Measurements from ENCODE around the gene TMTC4. TPM values are rescaled to one million over a fixed set of nuclear protein-coding genes. Genes with fewer than 3 reads are reported as not detected.
"Not testable (repeated sequence)": the region's sequence is repeated elsewhere in the genome, so short reads cannot be mapped to it uniquely, and the experiment has no call there.

The TMTC4 gene
- total and polyA plus RNA-seq, 2 of the 4 experiments (the other 2 are of a cell fraction): 8.4 to 14.3 TPM

DNA sequence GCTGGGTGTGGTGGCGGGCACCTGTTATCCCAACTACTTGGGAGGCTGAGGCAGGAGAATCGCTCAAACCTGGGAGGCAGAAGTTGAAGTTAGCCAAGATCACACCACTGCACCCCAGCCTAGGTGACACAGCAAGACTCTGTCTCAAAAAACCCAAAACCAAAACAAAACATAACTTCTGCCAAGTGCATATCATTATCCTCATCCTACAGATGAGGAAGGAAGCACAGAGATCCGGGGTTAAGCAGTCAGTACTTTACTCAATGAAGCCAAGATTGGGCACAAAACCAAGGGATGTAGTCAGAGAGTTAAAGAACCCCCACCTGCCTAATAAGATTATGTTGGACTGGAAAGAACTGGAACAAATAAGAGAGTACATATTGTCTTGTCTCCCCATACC is 5.5 kb upstream of the TMTC4 start:
- Histone ChIP-seq H3K79me1 (ENCODE audit: low read depth in 1 of 2, low read length in 2 of 2) (no peaks in the 10 kb centered on the region), H2AK9ac (replicated peaks; ENCODE audit: low read depth, low read length, poor library complexity) (no peak overlapping the region), H3K27ac (ENCODE audit: insufficient read depth, low read length) (no peak overlapping the region), H3K9me1 (ENCODE audit: insufficient read depth, low read length) (peaks cover 4% of the 10 kb centered on the region; the same call in 1 of the 2 replicates), H2AK5ac (ENCODE audit: low read depth, low read length) (no peak overlapping the region), H2BK20ac (ENCODE audit: low read depth, low read length) (no peak overlapping the region), H3K4me3 (ENCODE audit: insufficient read depth, low read depth, low read length) (no peak overlapping the region), H2BK15ac (ENCODE audit: low read depth, low read length) (no peak overlapping the region), H4K20me1 (ENCODE audit: insufficient read depth, low read length) (no peaks in the 10 kb centered on the region), H3K23ac (ENCODE audit: low read depth, low read length) (no peak overlapping the region), H2AFZ (replicated peaks; ENCODE audit: low read length, poor library complexity) (no peak overlapping the region), H2BK120ac (ENCODE audit: low read depth, low read length) (no peak overlapping the region), H3K9me3 (ENCODE audit: control insufficient read depth, insufficient read depth, low read length) (no peaks in the 10 kb centered on the region), H3K36me3 (ENCODE audit: control insufficient read depth, insufficient read depth, low read length) (no peaks in the 10 kb centered on the region), H4K8ac (ENCODE audit: low read depth in 2 of 2, low read length in 2 of 2) (no peak overlapping the region), H3K4me1 (ENCODE audit: control insufficient read depth, insufficient read depth, low read length) (no peaks in the 10 kb centered on the region), H3K18ac (ENCODE audit: low read depth, low read length) (no peak overlapping the region), H3K4me2 (ENCODE audit: low read depth, low read length) (no peak overlapping the region), H3K56ac (ENCODE audit: extremely low read depth, insufficient read depth, low read length) (no peak overlapping the region), H3K4ac (ENCODE audit: low read depth, low read length) (no peak overlapping the region), H3K9ac (ENCODE audit: low read depth, low read length) (no peak overlapping the region), H4K5ac (ENCODE audit: low read depth, low read length) (no peak overlapping the region), H4K91ac (ENCODE audit: insufficient read depth, low read depth, low read length) (no peak overlapping the region), H3K14ac (replicated peaks; ENCODE audit: low read depth, low read length) (no peak overlapping the region), H3K27me3 (ENCODE audit: control insufficient read depth, insufficient read depth, low read length) (peaks cover 2% of the 10 kb centered on the region), H2BK5ac (ENCODE audit: low read depth, low read length, poor library complexity, severe bottlenecking) (no peak overlapping the region)
- dilution Hi-C loops (cut with HindIII; ENCODE audit: low sequenced_read_pairs, unreplicated experiment) (no loop called here), in situ Hi-C loops (cut with MboI; ENCODE audit: low sequenced_read_pairs) (no loop called here), intact Hi-C loops (cut with micrococcal nuclease) (no loop called here)
- POLR2A ChIA-PET (ENCODE audit: unreplicated experiment): no interaction called here
- CTCF ChIA-PET: no interaction called here
- ATAC-seq (ENCODE audit: low read depth): no peak
- TF ChIP-seq CHD1 (IDR thresholded peaks at IDR 0.05; ENCODE audit: low read depth, low read length): no peak
- TF ChIP-seq RAD21 (IDR thresholded peaks at IDR 0.05; ENCODE audit: low read length): no peak
- TF ChIP-seq MAZ (IDR thresholded peaks at IDR 0.05; ENCODE audit: borderline replicate concordance, low read depth, low read length): no peak
- TF ChIP-seq RFX5 (IDR thresholded peaks at IDR 0.05; ENCODE audit: low read depth, low read length): no peak
- no peak for TF ChIP-seq BHLHE40 (IDR thresholded peaks at IDR 0.05; ENCODE audit: low read depth, low read length)
- no peak for TF ChIP-seq MAFK (IDR thresholded peaks at IDR 0.05; ENCODE audit: low read depth, low read length)
- no CpG with 5 or more reads among the region's 3 CpGs for WGBS, 2 experiments (ENCODE audit: extremely low coverage in 2 of 2, insufficient read length in 1 of 2)
- BruUV-seq (replicated peaks): no TSS peak
- DNase-seq: no peak

GRCh38 chr13:100677128-100677527 is 2.5 kb upstream of the TMTC4 start:
- H2BK15ac ChIP-seq (ENCODE audit: low read depth, low read length); ATAC-seq (ENCODE audit: low read depth); H3K18ac ChIP-seq (ENCODE audit: low read depth, low read length); H4K8ac ChIP-seq (ENCODE audit: low read depth in 2 of 2, low read length in 2 of 2); DNase-seq; H3K14ac ChIP-seq (replicated peaks; ENCODE audit: low read depth, low read length); H3K4me1 ChIP-seq (ENCODE audit: control insufficient read depth, insufficient read depth, low read length); H3K4me2 ChIP-seq (ENCODE audit: low read depth, low read length); H3K27me3 ChIP-seq (ENCODE audit: control insufficient read depth, insufficient read depth, low read length); H2BK5ac ChIP-seq (ENCODE audit: low read depth, low read length, poor library complexity, severe bottlenecking); H2AK9ac ChIP-seq (replicated peaks; ENCODE audit: low read depth, low read length, poor library complexity); H3K36me3 ChIP-seq (ENCODE audit: control insufficient read depth, insufficient read depth, low read length); H4K20me1 ChIP-seq (ENCODE audit: insufficient read depth, low read length); H2BK120ac ChIP-seq (ENCODE audit: low read depth, low read length); H3K9me1 ChIP-seq (ENCODE audit: insufficient read depth, low read length); H3K56ac ChIP-seq (ENCODE audit: extremely low read depth, insufficient read depth, low read length); H3K9me3 ChIP-seq (ENCODE audit: control insufficient read depth, insufficient read depth, low read length); H3K23ac ChIP-seq (ENCODE audit: low read depth, low read length); H3K9ac ChIP-seq (ENCODE audit: low read depth, low read length); H2AK5ac ChIP-seq (ENCODE audit: low read depth, low read length); H2AFZ ChIP-seq (replicated peaks; ENCODE audit: low read length, poor library complexity); CTCF ChIA-PET; H4K5ac ChIP-seq (ENCODE audit: low read depth, low read length); H4K91ac ChIP-seq (ENCODE audit: insufficient read depth, low read depth, low read length); dilution Hi-C loops (cut with HindIII; ENCODE audit: low sequenced_read_pairs, unreplicated experiment); H3K4ac ChIP-seq (ENCODE audit: low read depth, low read length); H3K4me3 ChIP-seq (ENCODE audit: insufficient read depth, low read depth, low read length); in situ Hi-C loops (cut with MboI; ENCODE audit: low sequenced_read_pairs); H2BK20ac ChIP-seq (ENCODE audit: low read depth, low read length); POLR2A ChIA-PET (ENCODE audit: unreplicated experiment); H3K27ac ChIP-seq (ENCODE audit: insufficient read depth, low read length); BruUV-seq (replicated peaks): not testable (repeated sequence)
- peaks cover 0 to 13% of the 10 kb centered on the region in 2 experiments; a peak in 2 of 4 replicates for H3K79me1 ChIP-seq (ENCODE audit: low read depth in 1 of 2, low read length in 2 of 2)
- intact Hi-C loops (cut with micrococcal nuclease): loop anchor here (5.0 kb wide), 1 partner anchor 105 kb away; no protein-coding TSS in a partner anchor
- 100% methylated on average over 1 of the region's 5 CpGs; no CpG with 5 or more reads in 1 of the 2 experiments for WGBS, 2 experiments (ENCODE audit: extremely low coverage in 2 of 2, insufficient read length in 1 of 2)

All from IMR-90 (cell line).